Stomach (tissue), 9 donors: Measurements from ENCODE around the gene PPIL6. TPM values are rescaled to one million over a fixed set of nuclear protein-coding genes. Genes with fewer than 3 reads are reported as not detected.
A peak's percentile ranks its signal among the peaks of the same experiment; 100 is the strongest.

Source experiments
- DNase-seq, 2 donors: peaks; one replicate each; pipeline versions ENCODE4 v3.0.0 to v3.0.0-alpha.2; 2013 to 2019
- H3K27ac ChIP-seq, 5 donors: fragments of 200-600 bp in 4 of 5; sonication (generic) in 4 of 5; one replicate each; pipeline ENCODE4 v1.5.1; 2013 to 2019; ENCODE audit warnings: mild to moderate bottlenecking in 1 of 5, moderate library complexity in 1 of 5
- H3K27me3 ChIP-seq, 3 donors: fragments of 200-600 bp; sonication (generic); one replicate each; pipeline ENCODE4 v1.5.1; 2017 to 2019; ENCODE audit warnings: mixed run types in 1 of 3
- H3K36me3 ChIP-seq, 4 donors: fragments of 200-600 bp; sonication (generic); 1 replicate in 3 of 4; 2 replicates in 1 of 4; pipeline ENCODE4 v1.5.1; 2016 to 2019
- H3K4me1 ChIP-seq, 4 donors: fragments of 200-600 bp; sonication (generic); one replicate each; pipeline ENCODE4 v1.5.1; 2016 to 2019
- H3K4me3 ChIP-seq, 4 donors: fragments of 200-600 bp; sonication (generic) in 3 of 4; one replicate each; pipeline ENCODE4 v1.5.1; 2016 to 2019; ENCODE audit warnings: mild to moderate bottlenecking in 1 of 4
- H3K9me3 ChIP-seq, 4 donors: fragments of 200-600 bp; sonication (generic); one replicate each; pipeline ENCODE4 v1.5.1; 2016 to 2019
- CTCF ChIP-seq, 7 experiments: fragments of 450-650 bp in 4 of 7; fragments of 200-600 bp in 3 of 7; sonication (generic) in 3 of 7; IDR thresholded peaks; one replicate each; pipeline ENCODE4 v1.5.1; 2016 to 2019; ENCODE audit warnings: antibody characterized with exemption in 7 of 7, control low read depth in 2 of 7, mild to moderate bottlenecking in 1 of 7
- EP300 ChIP-seq: sonication (generic); formaldehyde crosslinking; IDR thresholded peaks from one replicate; pipeline ENCODE4 v1.6.1; 2017; ENCODE audit warnings: antibody characterized with exemption
- POLR2A ChIP-seq, 4 donors: fragments of 450-650 bp; IDR thresholded peaks; one replicate each; pipeline ENCODE4 v1.6.1; 2016; ENCODE audit warnings: antibody characterized with exemption in 4 of 4, control low read depth in 2 of 4, mild to moderate bottlenecking in 1 of 4, moderate library complexity in 1 of 4
- POLR2AphosphoS5 ChIP-seq, 3 donors: sonication (generic); formaldehyde crosslinking; IDR thresholded peaks; one replicate each; pipeline ENCODE4 v1.6.1; 2016; ENCODE audit warnings: antibody characterized with exemption in 3 of 3
- WGBS, 5 donors: extraction: QIAGEN DNeasy Blood & Tissue Kit in 3 of 5; methylation state at CpG; one replicate each; pipeline versions ENCODE4 v1.1.5 to v1.1.7; 2013 to 2018; 5-methylcytosine and 5-hydroxymethylcytosine counted together
- intact Hi-C: fragments of 100-400 bp; cut with DNase I; formaldehyde crosslinking; loops from one replicate; pipeline ENCODE4 v1.15.1; 2023; ENCODE audit warnings: low total_unique reads
- polyA plus RNA-seq, 3 donors: library from polyadenylated mRNA; stranded (reverse); fragments of 200-250 nt; gene quantifications; one replicate each; pipeline ENCODE4 v1.2.3, GENCODE V29; 2013
- total RNA-seq, 5 donors: library from RNA; depleted of rRNA; stranded (reverse); fragments of >200 nt; gene quantifications; one replicate each; pipeline versions ENCODE4 v1.1.0 to v1.2.3, GENCODE V29; 2014 to 2016
- donor health status: healthy with polysubstance abuse.
- donor health status: Bipolar disorder and iron deficiency.
- donor health status: healthy.

Gene PPIL6
- total and polyA plus RNA-seq, 8 donors = 1.0 to 8.6 (median 3.0) TPM; not detected in 2

- intact Hi-C loops = no loop called here
- H3K9me3 ChIP-seq = no peaks in the 10 kb centered on the region
- peaks cover 0 to 27% (median 12%) of the 10 kb centered on the region in 4 donors for H3K4me1 ChIP-seq
- H3K27ac ChIP-seq = no peak overlapping the region
- H3K4me3 ChIP-seq = no peak overlapping the region
- no peaks in the 10 kb centered on the region for H3K36me3 ChIP-seq
- WGBS, 5 donors = 79 to 93% (median 89%) methylated on average over 5 of the region's 5 CpGs
- DNase-seq = no peak
- H3K27me3 ChIP-seq = no peaks in the 10 kb centered on the region
- TF ChIP-seq POLR2AphosphoS5 (IDR thresholded peaks at IDR 0.05) (no peak), CTCF (IDR thresholded peaks at IDR 0.05) (no peak), POLR2A (IDR thresholded peaks at IDR 0.05) (no peak), EP300 (no peak)
Observed at GRCh38 chr6:109393157-109393885, 47.1 kb downstream of the PPIL6 start.

GRCh38 chr6:109389650-109390274 is 50.7 kb downstream of the PPIL6 start:
- WGBS, 5 donors = 28 to 49% (median 41%) methylated on average over 6 of the region's 6 CpGs
- H3K4me3 ChIP-seq = no peak overlapping the region

GRCh38 chr6:109388265-109388664 is 52.2 kb downstream of the PPIL6 start:
- Histone ChIP-seq H3K27ac (no peak overlapping the region), H3K9me3 (no peaks in the 10 kb centered on the region), H3K36me3 (no peaks in the 10 kb centered on the region), H3K4me1 (peaks cover 7 to 55% (median 30%) of the 10 kb centered on the region in 4 donors), H3K4me3 (no peak overlapping the region), H3K27me3 (no peaks in the 10 kb centered on the region)
- intact Hi-C loops = loop anchor here (5.0 kb wide), 1 partner anchor 201 kb away; no protein-coding TSS in a partner anchor
- DNase-seq = no peak
- WGBS, 5 donors = 38 to 79% (median 56%) methylated on average over 1 of the region's 1 CpG
- TF ChIP-seq CTCF (IDR thresholded peaks at IDR 0.05) = no peak

More at GRCh38 chr6:109389650-109390274, 50.7 kb downstream of the PPIL6 start:
- H3K36me3 ChIP-seq = no peaks in the 10 kb centered on the region
- TF ChIP-seq POLR2A (IDR thresholded peaks at IDR 0.05) (no peak), POLR2AphosphoS5 (IDR thresholded peaks at IDR 0.05) (no peak), CTCF (IDR thresholded peaks at IDR 0.05) (no peak), EP300 (no peak)
- no peaks in the 10 kb centered on the region for H3K27me3 ChIP-seq
- H3K4me1 ChIP-seq = peaks cover 0 to 40% (median 18%) of the 10 kb centered on the region in 4 donors
- H3K9me3 ChIP-seq = no peaks in the 10 kb centered on the region
- peak overlapping the region in 4 of 5 donors; percentile 6 to 76 (median 37) for H3K27ac ChIP-seq
- no peak for DNase-seq
- intact Hi-C loops = loop anchor here (5.0 kb wide), 1 partner anchor 202 kb away; no protein-coding TSS in a partner anchor

- WGBS, 5 donors = 5 to 11% (median 6%) methylated on average over 5 of the region's 5 CpGs
Observed at GRCh38 chr6:109383438-109383940, 56.9 kb downstream of the PPIL6 start.

More at GRCh38 chr6:109383438-109383940, 56.9 kb downstream of the PPIL6 start:
- intact Hi-C loops = no loop called here
- H3K4me1 ChIP-seq = peaks cover 20 to 50% (median 38%) of the 10 kb centered on the region in 4 donors
- no peaks in the 10 kb centered on the region for H3K9me3 ChIP-seq
- H3K4me3 ChIP-seq = peak overlapping the region; percentile 64 to 94 (median 86)
- TF ChIP-seq CTCF (IDR thresholded peaks at IDR 0.05) (peak in 1 of 7 experiments; percentile 25), EP300 (no peak)
- no peaks in the 10 kb centered on the region for H3K27me3 ChIP-seq
- peak in 1 of 2 donors; percentile 29 for DNase-seq
- peaks cover 0 to 4% (median under 1%) of the 10 kb centered on the region in 4 donors for H3K36me3 ChIP-seq
- H3K27ac ChIP-seq = peak overlapping the region; percentile 84 to 100 (median 99)
